Measurements from ENCODE around the gene DACT3.

The DACT3 gene

GRCh38 chr19:46668662-46669061, 7.7 kb upstream of the DACT3 start:
- in situ Hi-C loops (cut with MboI; ENCODE audit: low sequenced_read_pairs) = no loop called here

GRCh38 chr19:46665072-46665471, 4.1 kb upstream of the DACT3 start:
- in situ Hi-C loops (cut with MboI; ENCODE audit: low sequenced_read_pairs) = no loop called here

- in situ Hi-C loops (cut with MboI; ENCODE audit: low sequenced_read_pairs) = no loop called here
These were observed 982 bp upstream of the DACT3 start for GRCh38 chr19:46661735-46662592.

DNA sequence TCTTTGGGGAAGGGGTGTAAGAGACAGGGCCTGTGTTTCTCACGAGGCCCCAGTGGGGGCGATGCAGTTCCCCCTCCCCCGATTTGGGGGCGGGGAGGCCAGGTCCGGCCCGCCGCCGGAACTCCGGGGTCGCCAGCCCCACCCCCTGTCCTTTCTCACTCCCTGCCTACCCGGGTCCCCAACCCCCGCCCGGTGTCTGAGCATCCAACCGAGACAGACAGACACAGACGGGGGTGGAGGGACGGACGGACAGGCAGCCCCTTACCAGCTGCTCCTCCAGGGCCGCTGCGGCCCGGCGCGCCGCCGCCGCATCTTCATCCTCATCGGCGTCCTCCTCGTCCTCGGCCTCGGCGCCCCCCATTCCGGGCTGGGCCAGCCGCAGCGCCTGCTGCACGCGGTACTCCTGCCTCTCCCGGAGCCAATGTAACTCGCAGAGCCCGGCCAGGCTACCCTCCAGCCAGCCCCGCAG, 397 bp downstream of the DACT3 start:
- in situ Hi-C loops (cut with MboI; ENCODE audit: low sequenced_read_pairs) = no loop called here

DNA sequence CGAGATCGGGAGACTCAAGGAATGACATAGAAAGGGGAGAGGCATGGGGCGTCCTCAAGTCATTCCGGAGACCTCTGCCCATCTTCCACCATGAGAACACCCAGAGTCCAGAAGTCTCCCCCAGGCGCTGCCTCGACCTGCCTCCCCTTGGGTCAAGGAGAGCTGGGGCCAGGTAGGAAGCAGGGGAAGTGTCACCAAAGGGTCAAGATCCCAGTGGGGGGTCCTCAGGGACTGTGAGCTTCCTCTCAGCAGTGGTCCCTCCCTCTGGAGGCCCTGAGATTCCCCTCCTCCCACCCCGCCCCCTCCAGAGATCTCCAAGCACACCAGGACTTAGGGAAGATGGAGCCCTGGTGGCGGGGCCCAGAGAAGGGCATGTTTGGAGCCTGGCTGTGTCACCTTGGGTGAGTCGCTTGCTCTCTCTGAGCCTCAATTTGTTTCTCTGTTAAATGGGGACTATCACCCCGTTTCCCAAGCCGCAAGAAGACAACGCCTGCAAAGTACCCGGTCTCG, 919 bp downstream of the DACT3 start:
- in situ Hi-C loops (cut with MboI; ENCODE audit: low sequenced_read_pairs) = no loop called here

DNA sequence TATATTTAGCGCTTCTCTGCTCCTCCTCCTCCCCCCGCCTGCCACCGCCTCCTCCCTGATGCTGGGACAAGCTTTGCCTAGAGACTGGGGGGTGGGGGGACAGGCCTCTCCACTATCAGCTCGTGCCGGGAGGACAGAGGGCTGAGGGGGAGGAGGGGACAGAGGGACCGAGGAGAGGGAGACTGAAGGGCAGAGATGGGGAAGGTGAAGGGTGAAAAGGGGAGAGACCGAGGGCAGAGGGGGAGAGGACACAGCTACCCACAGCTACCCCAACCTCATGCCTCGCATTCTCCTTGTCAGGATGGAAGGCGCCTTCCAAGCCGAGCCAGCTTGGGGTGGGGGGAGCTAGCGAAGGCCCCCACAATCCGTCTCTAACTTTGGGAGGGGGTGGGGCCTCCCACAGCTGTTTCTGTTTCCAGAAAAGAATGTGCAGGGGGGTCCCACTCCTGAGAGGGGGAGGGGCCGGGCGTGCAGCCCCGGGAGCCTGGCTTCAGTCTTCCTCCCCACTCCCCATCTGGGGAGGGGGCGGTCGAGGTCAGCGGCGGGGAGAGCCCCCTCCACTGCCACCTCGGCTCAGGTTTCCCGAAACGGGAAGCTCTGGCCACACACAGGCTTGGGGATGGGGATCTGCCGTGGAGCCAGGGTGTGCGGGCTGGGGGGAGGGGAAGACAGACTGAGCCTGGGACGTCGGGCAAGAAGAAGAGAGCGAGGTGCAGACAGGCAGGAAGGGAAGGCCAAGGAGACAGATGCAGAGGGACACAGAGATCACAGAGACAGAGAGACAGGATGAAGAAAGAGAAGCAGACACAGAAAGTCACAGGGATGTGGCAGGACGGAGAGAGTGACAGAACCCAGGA, 1.6 kb downstream of the DACT3 start:
- in situ Hi-C loops (cut with MboI; ENCODE audit: low sequenced_read_pairs) = no loop called here

DNA sequence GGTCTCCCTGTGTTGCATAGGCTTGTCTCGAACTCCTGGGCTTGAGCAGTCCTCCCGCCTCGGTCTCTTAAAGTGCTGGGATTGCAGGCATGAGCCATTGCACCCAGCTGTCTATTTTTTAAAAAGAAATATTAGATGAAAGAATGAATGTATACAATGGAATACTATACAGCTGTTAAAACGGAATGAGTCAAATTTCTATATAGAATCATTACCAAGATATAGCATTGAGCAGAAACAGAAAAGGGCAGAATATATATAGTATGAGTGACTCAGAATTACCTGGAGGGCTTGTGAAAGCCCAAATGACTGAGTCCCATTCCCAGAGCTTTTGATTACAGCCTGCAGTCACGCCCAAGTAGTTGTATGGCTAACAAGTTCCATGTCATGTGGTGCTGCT, 4.4 kb downstream of the DACT3 start:
- in situ Hi-C loops (cut with MboI; ENCODE audit: low sequenced_read_pairs) = no loop called here

DNA sequence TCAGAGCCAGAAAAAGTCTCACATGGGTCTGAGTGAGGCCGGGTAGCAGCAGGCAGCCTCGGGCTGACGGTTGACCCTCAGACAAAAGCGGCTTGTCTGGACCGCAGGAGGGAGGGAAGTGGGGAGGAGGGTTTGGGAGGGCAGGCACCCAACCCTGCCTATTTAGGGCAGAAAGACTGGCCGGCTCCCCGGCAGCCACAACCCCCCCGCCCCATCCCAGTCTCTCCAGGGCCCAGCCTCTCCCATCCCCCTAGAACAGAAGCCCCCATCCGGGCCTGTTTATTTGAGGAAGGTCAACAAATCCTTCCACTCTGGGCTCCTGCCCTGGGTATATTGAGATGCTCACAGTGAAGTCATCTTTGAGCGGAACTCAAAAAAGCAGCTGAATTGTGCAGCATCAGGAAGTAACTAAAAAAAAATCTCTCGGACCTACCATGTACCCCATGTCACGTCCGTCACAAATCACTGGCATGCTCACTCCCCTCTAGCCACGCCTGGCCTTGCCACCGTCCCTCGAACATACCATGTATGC, 6.3 kb downstream of the DACT3 start:
- in situ Hi-C loops (cut with MboI; ENCODE audit: low sequenced_read_pairs) = no loop called here

DNA sequence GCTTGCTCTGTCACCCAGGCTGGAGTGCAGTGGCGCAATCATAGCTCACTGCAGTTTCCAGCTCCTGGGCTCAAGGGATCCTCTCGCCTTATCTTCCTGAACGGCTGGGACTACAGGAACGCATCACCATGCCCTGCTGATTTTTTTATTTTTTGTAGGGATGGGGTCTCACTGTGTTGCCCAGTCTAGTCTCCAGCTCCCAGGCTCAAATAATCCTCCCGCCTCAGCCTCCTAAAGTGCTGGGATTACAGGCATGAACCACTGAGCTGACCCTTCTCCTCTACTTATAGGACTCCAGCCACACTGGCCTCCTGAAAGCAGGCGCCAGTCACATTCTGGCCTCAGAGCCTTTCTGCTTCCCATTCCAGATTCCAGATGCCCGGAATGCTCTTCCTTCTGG, 10.5 kb downstream of the DACT3 start:
- in situ Hi-C loops (cut with MboI; ENCODE audit: low sequenced_read_pairs) = no loop called here

DNA sequence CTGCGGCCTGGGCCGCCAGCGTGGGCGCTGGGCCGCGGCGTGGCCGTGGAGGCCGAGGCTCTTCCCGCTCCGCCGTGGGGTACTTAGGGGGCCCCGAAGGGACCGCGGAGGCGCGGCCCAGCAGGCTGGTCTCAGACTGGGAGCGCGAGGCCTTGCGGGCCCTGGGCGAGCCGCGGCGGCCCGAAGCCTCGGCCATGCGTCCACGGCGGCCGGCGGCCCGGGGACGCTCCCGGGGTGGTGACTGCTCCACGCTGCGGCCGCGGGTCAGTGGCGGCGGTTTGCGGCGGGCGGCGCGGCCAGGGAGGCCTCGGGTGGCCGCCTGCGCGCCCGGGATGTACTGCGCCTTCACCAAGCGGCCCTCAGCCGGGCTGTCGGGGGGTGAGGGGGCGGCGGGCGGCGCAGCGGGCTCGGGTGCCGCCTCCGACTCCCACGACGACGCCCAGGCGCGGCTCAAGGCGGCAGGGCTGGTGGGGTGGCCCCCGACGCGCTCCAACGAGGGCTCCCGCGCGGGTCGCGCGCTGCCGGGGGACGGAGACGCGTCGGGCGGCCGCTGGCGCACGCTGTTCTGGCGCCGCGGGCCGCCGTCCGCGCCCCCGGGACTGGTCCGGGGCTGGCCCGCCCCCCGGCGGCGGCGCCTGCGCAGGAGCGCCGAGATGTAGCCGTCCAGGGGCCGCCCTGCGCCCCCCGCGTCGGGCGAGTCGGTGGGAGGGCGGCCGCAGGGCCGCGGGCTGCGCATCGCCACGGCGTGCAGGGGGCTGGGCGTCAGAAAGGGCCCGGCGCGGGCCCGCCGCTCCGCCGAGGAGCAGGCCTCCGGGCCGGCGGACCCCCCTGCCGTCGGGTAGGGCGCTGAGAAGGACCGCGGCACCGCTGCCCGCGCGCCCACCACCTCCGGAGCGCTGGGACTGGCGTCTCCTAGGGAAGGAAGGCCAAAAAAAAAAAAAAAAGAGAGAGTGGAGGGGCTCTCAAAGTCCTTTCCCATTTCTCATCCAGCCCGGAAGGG, 11.7 kb downstream of the DACT3 start:
- in situ Hi-C loops (cut with MboI; ENCODE audit: low sequenced_read_pairs) = no loop called here

DNA sequence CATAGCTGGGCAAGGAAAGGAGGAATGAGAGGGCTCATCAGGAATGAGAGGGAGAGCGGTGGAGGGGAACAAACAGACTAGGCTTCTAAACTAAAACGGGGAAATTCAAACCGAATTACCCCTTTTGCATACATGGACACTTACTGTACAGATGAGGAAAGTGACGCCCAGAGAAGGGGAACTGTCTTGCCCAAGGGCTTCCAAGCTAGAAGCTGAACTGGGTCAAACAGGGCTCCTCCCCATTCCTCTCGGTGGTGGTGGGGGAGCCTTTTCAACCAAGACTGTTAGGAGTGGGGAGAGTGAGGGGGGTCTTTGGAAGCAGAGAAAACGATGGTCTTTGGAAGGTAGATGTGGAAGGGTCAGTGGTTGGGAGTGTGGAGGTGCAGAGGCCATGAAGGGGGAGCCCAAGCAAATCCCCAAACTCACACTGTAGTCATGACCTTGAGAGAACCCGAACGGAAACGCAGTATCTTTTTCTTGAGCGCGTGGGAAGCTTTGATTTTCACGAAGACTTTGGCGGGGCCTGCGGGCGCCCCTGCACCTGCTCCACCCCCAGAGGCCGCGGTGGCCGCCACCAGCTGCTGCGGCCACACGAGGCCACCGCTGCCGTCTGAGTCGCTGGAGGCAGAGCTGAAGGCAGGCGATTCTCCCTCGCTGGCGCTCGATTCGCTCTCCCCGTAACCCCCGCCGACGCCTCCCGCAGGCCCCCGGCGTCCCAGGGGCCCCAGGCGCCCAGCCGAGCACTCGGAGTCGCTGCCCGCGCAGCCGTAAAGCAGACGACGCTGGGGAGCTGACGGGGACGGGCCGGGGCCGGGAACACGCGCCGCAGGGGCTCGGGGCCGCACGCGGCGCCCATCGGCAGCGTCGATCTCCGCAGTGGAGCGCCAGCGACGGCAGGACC, 12.7 kb downstream of the DACT3 start:
- in situ Hi-C loops (cut with MboI; ENCODE audit: low sequenced_read_pairs) = no loop called here

DNA sequence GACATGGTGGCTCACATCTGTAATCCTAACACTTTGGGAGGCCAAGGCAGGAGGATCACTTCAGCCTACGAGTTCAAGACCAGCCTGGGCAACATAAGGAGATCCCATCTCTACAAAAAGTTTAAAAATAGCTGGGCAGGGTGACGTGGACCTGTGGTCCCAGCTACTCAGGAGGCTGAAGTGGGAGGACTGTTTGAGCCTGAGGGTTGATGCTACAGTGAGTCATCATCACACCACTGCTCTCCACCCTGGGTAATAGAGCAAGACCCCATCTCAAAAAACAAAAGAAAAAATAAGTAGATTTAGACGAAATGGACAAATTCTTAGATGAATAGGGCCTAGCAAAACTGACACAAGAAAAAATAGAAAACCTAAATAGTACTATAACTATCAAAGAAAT, 14.6 kb downstream of the DACT3 start:
- in situ Hi-C loops (cut with MboI; ENCODE audit: low sequenced_read_pairs) = no loop called here

DNA sequence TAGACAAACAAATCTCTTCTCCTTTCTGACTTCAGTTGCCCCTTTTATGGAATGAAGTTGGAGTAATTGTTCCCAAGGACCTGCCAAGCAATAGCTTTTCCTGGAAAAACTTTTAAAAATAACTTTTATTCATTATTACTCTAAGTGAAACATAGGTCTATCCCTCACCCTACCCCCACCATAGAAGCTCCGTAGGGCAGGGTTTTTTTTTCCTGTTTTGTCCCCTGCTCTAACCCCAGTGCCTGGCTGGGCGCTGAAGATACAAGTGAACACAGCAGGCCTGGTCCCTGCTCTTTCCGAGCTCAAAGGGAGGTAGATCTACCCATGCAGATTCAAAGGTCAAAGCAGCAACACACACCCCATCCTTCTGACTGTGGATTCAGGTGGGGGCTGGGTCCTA, 16.3 kb downstream of the DACT3 start:
- in situ Hi-C loops (cut with MboI; ENCODE audit: low sequenced_read_pairs) = no loop called here

DNA sequence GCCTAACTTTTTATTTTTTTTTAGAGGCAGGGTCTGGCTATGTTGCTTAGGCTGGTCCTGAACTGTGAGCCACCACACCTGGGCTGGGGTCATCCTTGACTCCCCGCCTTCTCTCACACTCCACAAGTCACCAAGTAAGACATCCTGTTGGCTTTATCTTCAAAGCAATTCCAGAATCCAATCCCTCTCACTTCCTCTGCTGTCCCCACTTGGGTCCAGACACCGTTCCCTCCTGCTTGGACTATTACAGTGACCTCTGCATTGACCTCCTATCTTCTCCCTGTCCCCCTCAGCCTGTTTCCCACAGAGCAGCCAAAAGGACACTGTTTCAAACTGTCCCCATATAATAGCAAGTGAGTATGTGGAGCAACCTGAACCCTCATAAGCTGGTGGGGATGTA, 20.3 kb downstream of the DACT3 start:
- in situ Hi-C loops (cut with MboI; ENCODE audit: low sequenced_read_pairs) = no loop called here

GRCh38 chr19:46639358-46640182, 21.4 kb downstream of the DACT3 start:
- in situ Hi-C loops (cut with MboI; ENCODE audit: low sequenced_read_pairs) = no loop called here

- in situ Hi-C loops (cut with MboI; ENCODE audit: low sequenced_read_pairs) = no loop called here
These were observed 23.8 kb downstream of the DACT3 start for GRCh38 chr19:46637224-46637623.

GRCh38 chr19:46635920-46636761, 24.8 kb downstream of the DACT3 start, which contains the start of gene GNG8:
Gene GNG8, minus strand, starts transcription at chr19:46636202. Its CDS starts 1,520 bp downstream, at chr19:46634682.
- in situ Hi-C loops (cut with MboI; ENCODE audit: low sequenced_read_pairs) = no loop called here

Measured in HL-60/S4 treated with phorbol 12-myristate 13-acetate at 8.2 ng/mL for 4 days and 3 days (cell line).